NOMO-1 (cell line): ENCODE measurements around the gene APAF1.
A peak's percentile ranks its signal among the peaks of the same experiment; 100 is the strongest.
"Not testable (repeated sequence)": the region's sequence is repeated elsewhere in the genome, so short reads cannot be mapped to it uniquely, and the experiment has no call there.

Experiments
- DNase-seq, 2 experiments: peaks; one replicate each; lab custom pipeline; 2025; ENCODE audit not compliant: unreplicated experiment in 2 of 2; lab: John Stamatoyannopoulos, UW

Gene APAF1

GRCh38 chr12:98644712-98645571, at the start of gene APAF1, which contains the start of gene IKBIP:
Gene APAF1, plus strand, starts transcription at chr12:98645290. Its CDS starts 3,070 bp downstream, at chr12:98648360.
Gene IKBIP, minus strand, starts transcription at chr12:98644788. Its CDS starts 87 bp downstream, at chr12:98644701.
- DNase-seq: peak; percentile 92 to 97

- DNase-seq: not testable (repeated sequence)
Measured at GRCh38 chr12:98597313-98597712, 47.8 kb upstream of the APAF1 start.

- DNase-seq: no peak
Measured at GRCh38 chr12:98601924-98602323, 43.2 kb upstream of the APAF1 start.

- peak; percentile 23 to 68 for DNase-seq
Measured at GRCh38 chr12:98606359-98606988, 38.6 kb upstream of the APAF1 start.

- no peak for DNase-seq
Measured at GRCh38 chr12:98610596-98610995, 34.5 kb upstream of the APAF1 start.

- DNase-seq: peak; percentile 74 to 87
Measured at GRCh38 chr12:98612696-98613334, 32.3 kb upstream of the APAF1 start.

- peak; percentile 79 to 97 for DNase-seq
Measured at GRCh38 chr12:98618952-98619351, 26.1 kb upstream of the APAF1 start.

GRCh38 chr12:98635657-98636323, 9.3 kb upstream of the APAF1 start:
- DNase-seq: peak in 1 of 2 experiments; percentile 34

- no peak for DNase-seq
Measured at GRCh38 chr12:98637068-98637467, 8.0 kb upstream of the APAF1 start.

- no peak for DNase-seq
Measured at GRCh38 chr12:98638009-98638408, 7.1 kb upstream of the APAF1 start.

- no peak for DNase-seq
Measured at GRCh38 chr12:98639491-98639890, 5.6 kb upstream of the APAF1 start.

- DNase-seq: not testable (repeated sequence)
Measured at GRCh38 chr12:98642801-98643200, 2.3 kb upstream of the APAF1 start.

GRCh38 chr12:98644433-98644711, 718 bp upstream of the APAF1 start:
- DNase-seq: no peak

GRCh38 chr12:98645572-98646067, 530 bp downstream of the APAF1 start:
- DNase-seq: peak in 1 of 2 experiments; percentile 50

GRCh38 chr12:98646294-98647090, 1.4 kb downstream of the APAF1 start:
- peak in 1 of 2 experiments; percentile 17 for DNase-seq

- no peak for DNase-seq
Measured at GRCh38 chr12:98651328-98651727, 6.2 kb downstream of the APAF1 start.

GRCh38 chr12:98653866-98654493, 8.9 kb downstream of the APAF1 start:
- DNase-seq: peak; percentile 13 to 75

GRCh38 chr12:98656289-98657101, 11.4 kb downstream of the APAF1 start:
- DNase-seq: no peak

- DNase-seq: no peak
Measured at GRCh38 chr12:98660521-98660920, 15.4 kb downstream of the APAF1 start.
